Tongue (tissue), 2 donors: ENCODE data around the gene MYLK. TPM values are rescaled to one million over a fixed set of nuclear protein-coding genes. Genes with fewer than 3 reads are reported as not detected.
"Not testable (repeated sequence)": the region's sequence is repeated elsewhere in the genome, so short reads cannot be mapped to it uniquely, and the experiment has no call there.

Experiments
- DNase-seq: peaks from one replicate; pipeline ENCODE4 v3.0.0-alpha.2; 2015
- total RNA-seq: library from RNA; depleted of rRNA; stranded (reverse); fragments of >200 nt; gene quantifications from one replicate; pipeline ENCODE4 v1.2.3, GENCODE V29; 2014

Gene MYLK
- total RNA-seq, 1 donor from 2014 or later, result 52.5 TPM

GRCh38 chr3:123745184-123745855, 138.8 kb downstream of the MYLK start:
- no peak for DNase-seq

- DNase-seq, result no peak
Measured at GRCh38 chr3:123744064-123744463, 140.1 kb downstream of the MYLK start.

- no peak for DNase-seq
Measured at GRCh38 chr3:123743121-123743520, 141.0 kb downstream of the MYLK start.

- no peak for DNase-seq
Measured at GRCh38 chr3:123741041-123741511, 143.1 kb downstream of the MYLK start.

DNA sequence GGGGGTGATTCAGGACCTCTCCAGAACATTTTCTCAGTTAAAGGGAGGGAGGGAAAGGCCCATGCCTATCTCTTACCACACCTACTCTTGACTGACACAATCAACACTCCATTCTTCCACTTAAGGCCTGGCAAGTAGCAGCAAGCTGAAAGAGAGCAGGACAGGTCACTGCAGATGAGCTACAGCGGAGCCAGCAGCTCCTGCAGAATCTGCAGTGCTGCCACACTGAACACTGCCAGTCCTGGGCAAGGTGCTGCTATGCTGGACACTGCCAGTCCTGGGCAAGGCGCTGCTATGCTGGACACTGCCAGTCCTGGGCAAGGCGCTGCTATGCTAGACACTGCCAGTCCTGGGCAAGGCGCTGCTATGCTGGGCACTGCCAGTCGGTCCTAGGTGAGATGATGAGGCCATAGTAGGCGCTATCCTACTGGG, 143.7 kb downstream of the MYLK start:
- DNase-seq, result no peak

- no peak for DNase-seq
Measured at GRCh38 chr3:123739754-123740153, 144.4 kb downstream of the MYLK start.

DNA sequence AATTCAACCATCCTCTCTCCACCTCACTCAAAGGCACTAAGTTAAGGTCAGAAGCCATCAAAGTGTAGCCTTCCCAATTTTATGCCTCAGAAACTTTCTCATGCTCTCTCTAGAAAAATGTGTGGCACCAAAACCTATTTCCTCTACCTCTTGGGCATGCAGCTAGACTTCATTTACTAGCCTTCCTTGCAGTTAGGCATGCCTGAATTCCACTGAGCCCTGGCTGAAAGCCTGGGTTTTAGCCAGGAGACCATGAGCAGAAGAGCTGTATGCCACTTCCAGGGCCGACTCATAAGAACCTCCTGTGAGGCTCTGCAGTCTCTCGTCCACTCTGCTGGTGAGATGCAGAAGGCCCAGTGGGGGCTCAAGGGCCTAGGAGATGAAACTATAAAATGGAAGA, 145.0 kb downstream of the MYLK start:
- no peak for DNase-seq

GRCh38 chr3:123738522-123738921, 145.6 kb downstream of the MYLK start:
- not testable (repeated sequence) for DNase-seq

GRCh38 chr3:123737168-123737567, 147.0 kb downstream of the MYLK start:
- no peak for DNase-seq

DNA sequence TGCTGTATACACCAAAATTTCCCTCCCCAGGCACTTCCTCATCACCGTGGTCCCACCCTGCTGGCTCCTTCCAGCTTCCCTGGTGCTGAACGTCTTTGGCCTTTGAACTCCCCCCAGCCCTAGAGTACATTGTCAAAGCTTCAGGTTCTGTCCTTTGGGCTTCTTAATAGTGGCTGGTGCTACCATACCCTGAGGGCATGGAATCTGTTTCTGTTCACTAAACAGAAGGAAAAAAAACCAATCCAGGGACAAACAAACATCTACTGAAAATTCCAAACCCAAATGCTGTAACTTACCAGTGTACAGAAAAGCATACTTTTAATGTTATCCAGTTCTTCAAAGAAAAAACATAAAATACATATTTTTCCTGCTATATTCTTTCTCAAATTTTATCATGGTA, 148.7 kb downstream of the MYLK start:
- no peak for DNase-seq

DNA sequence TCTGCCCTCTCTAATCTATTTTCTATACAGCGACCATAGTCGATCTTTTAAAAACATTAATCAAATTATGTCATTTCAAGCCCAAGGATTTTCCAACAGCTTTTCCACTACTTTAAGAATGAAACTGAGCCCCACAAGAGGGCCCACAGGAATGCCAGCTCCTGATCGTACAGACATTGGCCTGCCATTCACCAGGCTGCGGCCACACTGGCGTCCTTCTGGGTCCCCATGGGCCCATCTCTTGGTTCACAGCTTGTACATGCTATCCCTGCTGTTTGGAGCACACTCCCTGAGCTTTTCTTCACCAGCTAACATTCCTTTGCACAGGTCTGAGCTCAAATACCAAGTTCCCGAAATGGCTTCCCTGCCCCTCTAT, 149.6 kb downstream of the MYLK start:
- DNase-seq, result no peak

DNA sequence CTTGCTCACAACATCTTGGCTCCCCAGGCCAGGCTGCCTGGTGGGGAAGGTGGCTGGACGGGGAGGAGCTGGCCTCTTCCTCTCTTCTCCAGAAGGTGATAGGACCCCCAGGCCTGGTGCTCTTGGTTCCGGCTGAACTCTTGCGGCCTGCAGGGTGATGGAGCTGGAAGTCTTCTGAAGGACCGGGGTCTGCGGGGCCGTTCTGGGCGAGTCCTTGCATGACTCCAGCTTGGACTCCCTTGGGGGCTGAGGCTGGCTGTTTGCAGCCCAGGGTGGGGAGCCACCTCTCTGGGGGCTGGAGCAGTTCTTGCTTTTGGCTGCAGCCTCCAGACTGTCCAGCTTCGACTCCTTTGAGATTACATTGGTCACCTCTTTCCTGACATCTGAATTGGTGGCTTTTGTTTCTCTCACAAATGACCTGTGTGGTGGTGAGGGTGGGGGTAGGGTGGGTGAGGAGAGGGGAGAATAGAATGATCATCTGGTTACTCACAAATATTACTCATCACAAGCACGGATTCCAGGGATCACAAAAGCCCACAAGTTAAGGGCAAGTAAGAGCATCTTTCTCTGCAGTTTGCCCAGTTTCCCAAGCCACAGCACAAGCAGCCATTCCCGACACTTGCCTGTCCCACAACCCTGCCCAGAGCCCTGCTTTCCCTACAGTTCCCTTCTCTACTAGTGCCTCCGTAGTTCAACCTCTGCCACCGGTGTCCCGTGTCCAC, 150.2 kb downstream of the MYLK start:
- DNase-seq, result no peak

- no peak for DNase-seq
Measured at GRCh38 chr3:123733341-123733740, 150.8 kb downstream of the MYLK start.

- DNase-seq, result no peak
Measured at GRCh38 chr3:123732447-123732846, 151.7 kb downstream of the MYLK start.

DNA sequence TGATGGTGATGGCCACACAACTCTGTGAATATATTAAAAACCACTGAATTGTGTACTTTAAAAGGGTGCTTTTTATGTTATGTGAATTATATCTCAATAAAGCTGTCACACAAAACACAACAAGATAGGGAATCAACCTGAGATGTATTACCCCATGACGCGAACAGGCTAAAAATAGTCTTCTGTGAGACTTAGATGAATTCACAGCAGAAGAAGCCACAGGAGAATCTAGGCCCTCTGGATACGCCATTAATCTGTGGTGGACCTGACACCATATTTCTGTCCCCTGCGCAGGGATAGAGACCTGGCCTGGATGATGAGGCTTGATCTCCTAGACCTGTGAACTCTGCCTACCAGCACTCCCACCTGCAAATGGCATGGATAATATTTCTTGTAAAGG, 153.3 kb downstream of the MYLK start:
- DNase-seq, result no peak

GRCh38 chr3:123728991-123729390, 155.1 kb downstream of the MYLK start:
- no peak for DNase-seq

- no peak for DNase-seq
Measured at GRCh38 chr3:123728014-123728413, 156.1 kb downstream of the MYLK start.

- no peak for DNase-seq
Measured at GRCh38 chr3:123725652-123726400, 158.3 kb downstream of the MYLK start.

DNA sequence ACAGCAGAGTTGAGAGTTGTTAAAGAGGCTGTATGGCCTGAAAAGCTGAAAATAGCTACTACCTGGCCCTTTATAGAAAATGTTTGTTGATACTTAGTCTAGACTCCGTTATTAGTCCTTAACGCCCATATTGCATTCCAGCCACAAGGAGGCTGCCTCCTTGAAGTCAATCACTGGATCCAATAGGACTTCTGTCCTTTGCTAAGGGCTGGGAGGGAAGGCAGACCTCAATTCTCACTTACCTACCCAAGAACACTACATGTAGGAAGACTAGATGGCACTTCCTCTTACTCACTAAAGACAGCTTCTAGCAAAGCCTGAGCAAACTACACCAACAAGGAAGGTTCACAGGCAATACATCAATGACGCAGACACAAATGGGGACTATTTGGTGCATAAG, 159.8 kb downstream of the MYLK start:
- DNase-seq, result no peak

- DNase-seq, result peak; percentile 94
Measured at GRCh38 chr3:123723522-123724168, 160.5 kb downstream of the MYLK start.

DNA sequence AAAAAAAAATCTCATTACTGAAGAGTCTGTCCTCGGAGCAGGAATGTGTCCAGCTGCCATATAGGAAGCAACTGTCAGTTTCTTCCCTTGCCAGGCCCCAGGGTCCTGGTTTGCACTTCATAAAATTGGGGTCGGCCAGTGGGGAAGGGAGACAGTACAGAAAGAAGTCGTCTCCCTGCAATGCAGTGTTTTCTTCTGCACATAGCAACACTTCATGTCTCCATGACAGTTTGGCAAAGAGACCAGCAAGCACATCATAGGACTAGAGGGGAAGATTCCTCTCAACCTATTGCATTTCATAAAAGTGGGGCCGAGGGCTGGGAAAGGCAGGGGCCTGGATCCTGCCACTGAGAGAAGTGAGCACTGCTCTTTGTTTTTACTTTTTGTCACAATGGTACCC, 161.1 kb downstream of the MYLK start:
- DNase-seq, result peak; percentile 72

- peak; percentile 30 for DNase-seq
Measured at GRCh38 chr3:123722456-123722855, 161.7 kb downstream of the MYLK start.

DNA sequence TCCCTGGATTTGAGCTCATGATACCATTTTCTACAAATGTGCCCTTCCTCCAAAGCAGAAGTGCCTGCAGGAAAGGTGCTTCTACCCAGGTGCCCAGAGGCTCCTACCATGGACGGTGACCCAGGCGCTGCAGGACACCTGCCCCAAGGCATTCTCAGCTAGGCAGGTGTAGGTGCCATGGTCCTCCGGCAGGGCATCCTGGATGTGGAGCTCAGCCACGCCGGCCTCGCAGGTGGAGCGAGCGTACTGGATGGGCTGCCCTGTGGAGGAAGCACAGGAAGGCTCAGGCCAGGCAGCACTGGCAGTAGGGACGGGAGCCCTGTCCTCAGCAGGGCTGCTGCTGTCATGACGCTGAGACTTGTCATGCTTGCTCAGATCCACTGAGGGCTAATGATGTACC, 162.1 kb downstream of the MYLK start:
- no peak for DNase-seq
